Right atrium auricular region (tissue), 2 donors: ENCODE results near the gene ZBTB43. TPM values are rescaled to one million over a fixed set of nuclear protein-coding genes. Genes with fewer than 3 reads are reported as not detected.
"Not testable (repeated sequence)": the region's sequence is repeated elsewhere in the genome, so short reads cannot be mapped to it uniquely, and the experiment has no call there.

Experiments used
- DNase-seq: peaks from one replicate; pipeline ENCODE4 v3.0.0-alpha.2; 2019; ENCODE audit warnings: low spot score
- H3K27ac ChIP-seq, 2 donors: fragments of 200-600 bp; sonication (generic); 1 replicate in 1 of 2; 2 replicates in 1 of 2; pipeline ENCODE4 v1.5.1; 2016 to 2019
- H3K27me3 ChIP-seq, 2 donors: fragments of 200-600 bp; sonication (generic); one replicate each; pipeline versions ENCODE4 v1.5.1 to v1.6.0; 2017 to 2019
- H3K36me3 ChIP-seq: fragments of 200-600 bp; sonication (generic); one replicate; pipeline ENCODE4 v1.5.1; 2016
- H3K4me1 ChIP-seq, 2 donors: fragments of 200-600 bp; sonication (generic); one replicate each; pipeline versions ENCODE4 v1.5.1 to v1.6.0; 2017 to 2019
- H3K4me3 ChIP-seq, 2 donors: fragments of 200-600 bp; sonication (generic); 1 replicate in 1 of 2; 2 replicates in 1 of 2; pipeline ENCODE4 v1.5.1; 2017 to 2019; ENCODE audit warnings: mild to moderate bottlenecking in 1 of 2, moderate library complexity in 1 of 2
- H3K9me3 ChIP-seq, 2 donors: fragments of 200-600 bp; sonication (generic); one replicate each; pipeline ENCODE4 v1.5.1; 2019
- CTCF ChIP-seq, 2 donors: fragments of 200-600 bp; sonication (generic); IDR thresholded peaks; one replicate each; pipeline ENCODE4 v1.5.1; 2019; ENCODE audit warnings: antibody characterized with exemption in 2 of 2
- total RNA-seq, 2 donors: library from RNA; depleted of rRNA; stranded (reverse); fragments of >200 nt; gene quantifications; one replicate each; pipeline ENCODE4 v1.1.0, GENCODE V29; 2016

The ZBTB43 gene
- total RNA-seq, 2 donors from 2014 or later: 11.8 to 15.1 TPM

DNA sequence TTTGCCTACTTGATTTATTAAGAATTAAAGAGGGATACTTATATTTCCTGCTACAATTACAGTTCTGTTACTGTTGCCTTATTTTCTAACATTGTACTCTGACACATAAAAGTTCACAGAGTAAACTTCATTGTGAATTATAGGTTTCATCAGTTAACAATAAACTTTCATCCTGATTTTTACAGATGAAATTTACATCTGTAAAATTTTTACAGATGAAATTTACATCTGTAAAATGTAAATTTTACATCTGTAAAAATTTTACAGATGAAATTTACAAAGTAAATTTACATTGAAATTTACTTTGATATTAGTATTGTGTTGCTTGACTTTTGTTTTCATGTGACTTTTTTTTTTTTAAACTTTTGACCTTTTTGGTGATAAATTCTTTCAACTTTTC lies 9.3 kb downstream of the ZBTB43 start:
- peaks cover 41% of the 10 kb centered on the region for H3K36me3 ChIP-seq
- peaks cover 0 to 16% of the 10 kb centered on the region in 2 donors for H3K4me1 ChIP-seq
- no peak for TF ChIP-seq CTCF (IDR thresholded peaks at IDR 0.05)
- peaks cover 0 to 27% of the 10 kb centered on the region in 2 donors for H3K9me3 ChIP-seq
- no peak overlapping the region for H3K27ac ChIP-seq
- no peak for DNase-seq
- no peak overlapping the region for H3K4me3 ChIP-seq
- H3K27me3 ChIP-seq: no peaks in the 10 kb centered on the region

DNA sequence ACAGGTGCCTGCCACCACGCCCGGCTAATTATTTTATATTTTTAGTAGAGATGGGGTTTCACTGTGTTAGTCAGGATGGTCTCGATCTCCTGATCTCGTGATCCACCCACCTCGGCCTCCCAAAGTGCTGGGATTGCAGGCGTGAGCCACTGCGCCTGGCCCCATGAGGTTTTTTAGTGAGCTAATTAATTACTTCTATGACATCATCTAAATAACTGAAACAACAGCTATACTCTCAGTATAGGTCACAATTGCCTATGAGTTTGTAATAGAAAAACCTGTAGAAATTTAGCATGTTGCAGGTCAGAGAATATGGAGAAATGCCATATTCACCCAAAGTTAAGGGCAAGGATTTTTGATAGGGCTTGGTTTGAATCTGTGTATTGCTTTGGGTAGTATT lies 12.8 kb downstream of the ZBTB43 start:
- not testable (repeated sequence) for H3K27me3 ChIP-seq, H3K4me3 ChIP-seq, H3K27ac ChIP-seq, DNase-seq
- H3K4me1 ChIP-seq: peaks cover 0 to 16% of the 10 kb centered on the region in 2 donors
- peaks cover 36% of the 10 kb centered on the region for H3K36me3 ChIP-seq
- peaks cover 0 to 40% of the 10 kb centered on the region in 2 donors for H3K9me3 ChIP-seq

GRCh38 chr9:126818482-126818881 lies 13.6 kb downstream of the ZBTB43 start:
- Histone ChIP-seq H3K4me1 (peaks cover 0 to 12% of the 10 kb centered on the region in 2 donors), H3K27me3 (no peaks in the 10 kb centered on the region), H3K36me3 (peaks cover 27% of the 10 kb centered on the region), H3K9me3 (peaks cover 0 to 40% of the 10 kb centered on the region in 2 donors), H3K4me3 (no peak overlapping the region), H3K27ac (no peak overlapping the region)
- DNase-seq: no peak
- no peak for TF ChIP-seq CTCF (IDR thresholded peaks at IDR 0.05)

DNA sequence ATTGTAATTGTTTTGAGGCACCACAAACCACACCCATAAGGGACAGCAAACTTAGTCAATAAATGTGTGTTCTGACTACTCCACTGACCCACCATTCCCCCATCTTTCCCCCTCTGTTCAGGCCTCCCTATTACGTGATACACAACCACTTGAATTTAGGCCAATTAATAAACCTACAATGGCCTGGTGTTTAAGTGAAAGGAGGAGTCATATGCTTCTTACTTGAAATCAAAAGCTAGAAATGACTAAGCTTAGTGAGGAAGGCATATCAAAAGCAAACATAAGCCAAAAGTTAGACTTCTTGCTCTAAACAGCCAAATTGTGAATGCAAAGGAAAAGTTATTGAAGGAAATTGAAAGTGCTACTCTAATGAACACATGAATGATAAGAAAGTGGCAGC lies 14.6 kb downstream of the ZBTB43 start:
- Histone ChIP-seq H3K9me3 (peaks cover 0 to 36% of the 10 kb centered on the region in 2 donors), H3K4me3 (no peak overlapping the region), H3K27me3 (no peaks in the 10 kb centered on the region), H3K36me3 (peaks cover 34% of the 10 kb centered on the region), H3K4me1 (peaks cover 0 to 11% of the 10 kb centered on the region in 2 donors), H3K27ac (no peak overlapping the region)
- no peak for TF ChIP-seq CTCF (IDR thresholded peaks at IDR 0.05)
- DNase-seq: no peak

DNA sequence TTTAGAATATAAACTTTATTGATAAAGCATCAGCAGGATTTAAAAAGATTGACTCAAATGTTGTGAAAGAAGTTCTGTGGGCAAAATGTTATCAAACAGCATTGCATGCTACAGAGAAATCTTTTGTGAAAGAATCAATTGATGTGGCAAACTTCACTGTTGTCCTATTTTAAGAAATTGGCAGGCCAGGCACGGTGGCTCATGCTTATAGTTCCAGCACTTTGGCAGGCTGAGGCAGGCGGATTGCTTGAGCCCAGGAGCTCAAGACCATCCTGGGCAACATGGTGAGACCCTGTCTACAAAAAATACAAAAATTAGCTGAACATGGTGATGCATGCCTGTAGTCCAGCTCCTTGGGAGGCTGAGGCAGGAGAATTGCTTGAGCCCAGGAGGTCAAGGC lies 17.4 kb downstream of the ZBTB43 start:
- TF ChIP-seq CTCF (IDR thresholded peaks at IDR 0.05): no peak

GRCh38 chr9:126822873-126823272 lies 18.0 kb downstream of the ZBTB43 start:
- Histone ChIP-seq H3K9me3 (peaks cover 0 to 26% of the 10 kb centered on the region in 2 donors), H3K27me3 (no peaks in the 10 kb centered on the region), H3K4me3 (no peak overlapping the region), H3K4me1 (peaks cover 0 to 11% of the 10 kb centered on the region in 2 donors), H3K27ac (no peak overlapping the region), H3K36me3 (peaks cover 34% of the 10 kb centered on the region)
- TF ChIP-seq CTCF (IDR thresholded peaks at IDR 0.05): no peak
- no peak for DNase-seq

More for the DNA sequence above, 17.4 kb downstream of the ZBTB43 start:
- Histone ChIP-seq H3K27ac (no peak overlapping the region), H3K4me3 (no peak overlapping the region), H3K9me3 (peaks cover 0 to 26% of the 10 kb centered on the region in 2 donors), H3K36me3 (peaks cover 34% of the 10 kb centered on the region), H3K4me1 (peaks cover 0 to 11% of the 10 kb centered on the region in 2 donors), H3K27me3 (no peaks in the 10 kb centered on the region)
- DNase-seq: no peak

DNA sequence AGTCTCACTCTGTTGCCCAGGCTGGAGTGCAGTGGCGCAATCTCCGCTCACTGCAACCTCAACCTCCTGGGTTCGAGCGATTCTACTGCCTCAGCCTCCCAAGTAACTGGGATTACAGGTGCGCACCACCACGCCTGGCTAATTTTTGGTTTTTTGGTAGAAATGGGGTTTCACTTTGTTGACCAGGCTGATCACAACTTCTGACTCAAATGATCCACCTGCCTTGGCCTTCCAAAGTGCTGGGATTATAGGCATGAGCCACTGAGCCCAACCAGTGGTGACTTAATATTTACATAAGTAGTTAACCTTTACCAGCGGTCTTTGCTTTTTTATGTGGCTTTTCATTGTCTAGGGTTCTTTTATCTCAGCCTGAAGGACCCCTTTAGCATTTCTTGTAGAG lies 19.2 kb downstream of the ZBTB43 start:
- not testable (repeated sequence) for H3K27me3 ChIP-seq, H3K4me3 ChIP-seq, DNase-seq, H3K27ac ChIP-seq
- H3K9me3 ChIP-seq: peaks cover 0 to 14% of the 10 kb centered on the region in 2 donors
- H3K36me3 ChIP-seq: peaks cover 22% of the 10 kb centered on the region
- peaks cover 0 to 11% of the 10 kb centered on the region in 2 donors for H3K4me1 ChIP-seq
